Measurements from ENCODE around the gene RASSF1. TPM values are rescaled to one million over a fixed set of nuclear protein-coding genes. Genes with fewer than 3 reads are reported as not detected.

RASSF1 gene
- total and polyA plus RNA-seq, 2 of the 8 experiments (the other 6 are each of a cell fraction or from before 2014, with no cell fraction given): 10.3 to 15.7 TPM

DNA sequence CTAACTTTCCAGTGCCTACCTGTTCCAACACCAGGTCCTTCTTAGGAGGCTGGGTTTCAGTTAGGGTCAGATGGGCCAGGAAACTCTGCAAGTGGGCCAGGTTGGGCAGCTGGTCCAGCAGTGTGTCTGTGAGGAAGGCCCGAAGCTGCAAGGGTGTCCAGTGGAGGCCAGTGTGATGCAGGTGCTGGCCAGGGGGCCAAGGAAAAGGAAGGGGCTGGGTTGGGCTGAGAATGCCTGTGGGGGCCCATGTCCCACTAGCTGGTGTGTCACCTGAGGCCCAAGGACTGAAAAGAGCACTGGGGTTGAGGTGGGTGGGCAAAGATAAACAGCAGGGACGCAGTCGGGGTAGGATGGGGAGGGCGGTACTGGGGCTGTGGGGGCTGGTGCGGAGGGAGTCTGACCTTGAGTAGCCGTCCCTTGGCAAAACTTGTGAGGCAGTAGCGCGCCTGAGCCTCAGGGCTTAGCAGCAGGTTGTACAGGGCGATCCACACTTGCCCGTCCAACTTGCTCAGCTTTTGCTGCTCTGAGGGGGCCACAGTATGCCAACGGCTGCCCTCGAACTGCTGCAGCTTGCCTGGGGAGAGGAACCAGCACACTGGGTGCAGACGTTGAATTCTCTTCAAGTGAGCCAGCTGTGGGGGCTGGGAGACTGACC is 1.5 kb upstream of the RASSF1 start (continued):
- TF ChIP-seq TEAD4 (IDR thresholded peaks at IDR 0.05; ENCODE audit: low read depth, low read length): no peak
- no peak for TF ChIP-seq BRCA1 (IDR thresholded peaks at IDR 0.05; ENCODE audit: low read depth, low read length)
- no peak for TF ChIP-seq KDM1A (IDR thresholded peaks at IDR 0.05; ENCODE audit: borderline replicate concordance, low read length)
- no peak for TF ChIP-seq FOSL1 (IDR thresholded peaks at IDR 0.05; ENCODE audit: insufficient read depth, low read depth, low read length)

Measured in H1 (cell line).